ENCODE measurements around the gene AURKAIP1. TPM values are rescaled to one million over a fixed set of nuclear protein-coding genes. Genes with fewer than 3 reads are reported as not detected.

AURKAIP1 gene
- total RNA-seq, 2 experiments from 2014 or later: 89.5 to 117 TPM

DNA sequence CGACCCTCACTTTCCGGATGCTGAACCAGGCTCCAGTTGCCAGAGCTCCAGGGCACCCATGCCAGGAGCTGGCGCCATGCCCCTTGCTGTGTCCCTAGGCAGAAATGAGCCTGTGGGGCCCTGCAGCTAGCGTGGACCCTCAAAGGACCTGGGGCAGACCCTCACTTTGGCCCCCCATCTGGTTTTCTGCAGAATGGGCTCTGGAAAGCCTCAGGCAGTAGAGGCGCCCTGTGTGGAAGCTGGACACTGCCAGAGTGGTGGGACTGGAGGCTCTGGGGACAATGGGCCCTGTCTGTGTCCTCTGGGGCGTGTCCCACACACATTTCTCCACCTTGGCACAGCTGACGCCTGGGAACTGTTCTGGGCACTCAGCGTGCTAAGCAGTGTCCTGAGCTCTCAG, 6.3 kb upstream of the AURKAIP1 start:
- Mint-ChIP-seq H3K4me3 (no peak overlapping the region), H3K9me3 (ENCODE audit: low read depth) (no peaks in the 10 kb centered on the region), H3K27ac (no peak overlapping the region), H3K4me1 (no peaks in the 10 kb centered on the region), H3K27me3 (no peaks in the 10 kb centered on the region), H3K36me3 (ENCODE audit: low read depth) (peaks cover 7% of the 10 kb centered on the region)
- ATAC-seq (no peak), DNase-seq (no peak)
- intact Hi-C loops (cut with DNase I, micrococcal nuclease): no loop called here
- ChIA-PET CTCF (no interaction called here), POLR2A (no interaction called here)

DNA sequence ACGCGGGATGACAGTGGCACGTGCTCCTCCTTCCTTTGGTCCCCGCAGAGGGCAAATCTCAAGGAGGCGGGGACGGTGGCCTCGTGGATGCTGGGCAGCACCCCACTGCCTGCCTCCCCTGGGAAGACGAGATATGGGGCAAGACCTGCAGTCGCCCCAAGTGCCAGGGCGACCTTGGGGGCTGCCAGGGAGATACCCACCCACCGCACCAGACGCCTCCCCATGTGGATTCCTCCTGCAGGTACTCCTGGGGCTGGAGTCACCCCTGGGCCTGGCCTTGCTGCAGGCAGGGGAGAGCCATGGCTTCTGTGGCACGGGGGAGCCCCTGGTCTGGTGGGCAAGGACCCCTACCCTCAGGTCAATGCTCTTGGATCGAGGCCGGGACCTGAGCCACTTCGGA, 5.9 kb upstream of the AURKAIP1 start:
- Mint-ChIP-seq H3K36me3 (ENCODE audit: low read depth) (peaks cover 2% of the 10 kb centered on the region), H3K4me3 (no peak overlapping the region), H3K27me3 (no peaks in the 10 kb centered on the region), H3K4me1 (no peaks in the 10 kb centered on the region), H3K27ac (no peak overlapping the region), H3K9me3 (ENCODE audit: low read depth) (no peaks in the 10 kb centered on the region)
- POLR2A ChIA-PET: no interaction called here
- intact Hi-C loops (cut with DNase I, micrococcal nuclease): no loop called here
- CTCF ChIA-PET: no interaction called here
- ATAC-seq (no peak), DNase-seq (no peak)

DNA sequence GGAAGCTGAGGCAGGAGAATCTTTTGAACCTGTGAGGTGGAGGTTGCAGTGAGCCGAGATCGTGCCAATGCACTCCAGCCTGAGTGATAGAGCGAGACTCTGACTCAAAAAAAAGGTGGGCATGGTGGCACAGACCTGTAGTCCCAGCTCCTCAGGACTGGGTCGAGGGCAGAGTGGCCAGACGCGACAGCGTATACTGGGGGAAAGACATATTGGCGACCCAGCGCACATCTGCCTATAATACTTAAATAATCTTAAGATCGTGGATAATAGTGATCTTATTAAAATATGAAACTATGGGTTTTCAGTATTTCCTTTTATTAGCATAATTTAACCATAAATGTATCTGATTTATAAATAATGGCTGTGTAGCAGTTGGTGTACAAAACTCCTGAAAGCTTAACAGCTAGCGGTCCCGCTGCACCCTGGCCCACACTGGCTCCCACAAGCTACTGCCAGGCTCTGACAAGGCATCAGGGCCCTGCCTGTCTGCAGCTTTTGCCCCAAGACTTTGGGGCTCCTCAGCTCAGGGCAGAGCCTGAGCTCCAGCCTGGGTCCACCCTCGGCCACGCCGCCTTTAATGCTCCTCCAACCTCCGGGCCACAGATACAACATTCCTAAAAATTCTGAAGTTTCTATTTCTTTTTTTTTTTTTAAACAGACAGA, 2.7 kb upstream of the AURKAIP1 start:
- Mint-ChIP-seq H3K9me3 (ENCODE audit: low read depth) (no peaks in the 10 kb centered on the region), H3K27me3 (no peaks in the 10 kb centered on the region), H3K27ac (no peak overlapping the region), H3K4me3 (no peak overlapping the region), H3K4me1 (peaks cover 11% of the 10 kb centered on the region), H3K36me3 (ENCODE audit: low read depth) (peaks cover 9% of the 10 kb centered on the region)
- intact Hi-C loops (cut with DNase I, micrococcal nuclease): no loop called here
- ATAC-seq (no peak), DNase-seq (no peak)
- POLR2A ChIA-PET: interaction anchor here (0.7 to 1.0 kb wide), 3 partner anchors 21 to 510 kb away, joined by 3 to 7 read pairs (median 3); partner anchors contain the start of gene CCNL2
- CTCF ChIA-PET: interaction anchor here (0.7 kb wide), 1 partner anchor 244 kb away, joined by 3 read pairs; no protein-coding TSS in a partner anchor

DNA sequence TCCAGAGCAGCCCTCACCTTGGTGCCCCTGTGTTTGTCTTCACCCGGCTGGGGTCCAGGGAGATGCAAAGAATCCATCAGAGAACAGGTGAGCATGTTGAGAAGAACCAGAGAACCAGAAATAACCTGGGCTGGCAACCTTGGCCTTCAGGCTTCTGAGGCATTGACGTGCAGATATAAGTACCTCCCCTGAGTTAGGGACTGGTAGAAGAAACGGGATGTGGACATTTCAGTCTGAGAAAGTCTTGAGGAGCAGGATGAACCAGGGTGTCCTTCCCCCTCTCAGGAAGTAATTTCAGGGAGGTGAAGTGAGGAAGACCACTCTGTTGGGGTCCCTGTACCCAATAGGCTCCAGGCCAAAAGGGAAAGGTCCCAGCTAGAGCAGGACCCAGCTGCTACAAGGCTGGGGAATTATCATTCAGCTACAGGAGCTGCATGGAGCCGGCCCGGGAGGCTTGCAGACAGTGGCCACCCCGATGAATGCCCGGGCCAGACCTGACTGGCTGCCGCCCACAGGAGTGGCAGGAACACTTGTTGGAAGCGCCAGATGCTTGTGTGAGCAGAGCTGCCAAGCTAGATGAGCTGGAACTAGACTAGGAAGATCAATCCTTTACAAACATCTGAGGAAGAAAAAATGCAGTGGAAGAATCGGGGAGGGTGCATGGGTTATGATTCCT, 1.7 kb upstream of the AURKAIP1 start:
- ChIA-PET POLR2A (interaction anchor here (0.6 to 1.0 kb wide), 2 partner anchors 22 to 54 kb away, joined by 3 read pairs; partner anchors contain the start of gene CCNL2), CTCF (interaction anchor here (1.3 to 2.2 kb wide), 3 partner anchors 13 to 128 kb away, joined by 3 to 9 read pairs (median 3); no protein-coding TSS in a partner anchor)
- Mint-ChIP-seq H3K36me3 (ENCODE audit: low read depth) (peaks cover 9% of the 10 kb centered on the region), H3K4me1 (peaks cover 16% of the 10 kb centered on the region), H3K9me3 (ENCODE audit: low read depth) (no peaks in the 10 kb centered on the region), H3K4me3 (peak overlapping the region; percentile 87), H3K27ac (no peak overlapping the region), H3K27me3 (no peaks in the 10 kb centered on the region)
- intact Hi-C loops (cut with DNase I, micrococcal nuclease): no loop called here
- DNase-seq: no peak
- ATAC-seq: no peak

DNA sequence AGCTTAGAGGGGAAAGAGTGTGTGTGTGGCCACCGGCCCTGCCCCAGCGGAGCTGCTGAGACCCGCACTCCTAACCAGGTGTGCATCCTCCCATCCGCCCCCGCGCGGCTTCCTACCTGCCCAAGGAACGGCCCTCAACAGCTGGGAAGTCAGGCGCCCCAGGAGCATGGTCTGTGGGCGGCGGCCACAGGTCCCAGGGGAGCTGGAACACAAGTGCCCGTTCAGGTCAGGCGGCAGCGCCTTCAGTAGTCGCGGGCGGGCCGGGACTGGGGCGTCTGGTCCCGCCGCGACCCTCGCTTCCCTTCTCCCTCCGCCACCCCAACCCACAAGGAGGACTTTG, 448 bp downstream of the AURKAIP1 start:
- Mint-ChIP-seq H3K27me3 (no peaks in the 10 kb centered on the region), H3K4me3 (peak overlapping the region; percentile 87), H3K4me1 (peaks cover 27% of the 10 kb centered on the region), H3K9me3 (ENCODE audit: low read depth) (no peaks in the 10 kb centered on the region), H3K36me3 (ENCODE audit: low read depth) (peaks cover 9% of the 10 kb centered on the region), H3K27ac (peak overlapping the region; percentile 37)
- DNase-seq (peak; percentile 47), ATAC-seq (no peak)
- ChIA-PET POLR2A (interaction anchor here (0.6 to 1.2 kb wide), 5 partner anchors 23 to 196 kb away, joined by 3 to 9 read pairs (median 4); partner anchors contain the start of gene MRPL20), CTCF (interaction anchor here (0.5 to 2.2 kb wide), 7 partner anchors 18 to 1211 kb away, joined by 3 to 9 read pairs (median 3); no protein-coding TSS in a partner anchor)
- intact Hi-C loops (cut with DNase I, micrococcal nuclease): loop anchor here (2.0 kb wide), 3 partner anchors 50 to 284 kb away; partner anchors contain the start of genes CDK11B (in 1 of the 2), CPTP (in 1 of the 2), INTS11 (in 1 of the 2) and PUSL1 (in 1 of the 2)

DNA sequence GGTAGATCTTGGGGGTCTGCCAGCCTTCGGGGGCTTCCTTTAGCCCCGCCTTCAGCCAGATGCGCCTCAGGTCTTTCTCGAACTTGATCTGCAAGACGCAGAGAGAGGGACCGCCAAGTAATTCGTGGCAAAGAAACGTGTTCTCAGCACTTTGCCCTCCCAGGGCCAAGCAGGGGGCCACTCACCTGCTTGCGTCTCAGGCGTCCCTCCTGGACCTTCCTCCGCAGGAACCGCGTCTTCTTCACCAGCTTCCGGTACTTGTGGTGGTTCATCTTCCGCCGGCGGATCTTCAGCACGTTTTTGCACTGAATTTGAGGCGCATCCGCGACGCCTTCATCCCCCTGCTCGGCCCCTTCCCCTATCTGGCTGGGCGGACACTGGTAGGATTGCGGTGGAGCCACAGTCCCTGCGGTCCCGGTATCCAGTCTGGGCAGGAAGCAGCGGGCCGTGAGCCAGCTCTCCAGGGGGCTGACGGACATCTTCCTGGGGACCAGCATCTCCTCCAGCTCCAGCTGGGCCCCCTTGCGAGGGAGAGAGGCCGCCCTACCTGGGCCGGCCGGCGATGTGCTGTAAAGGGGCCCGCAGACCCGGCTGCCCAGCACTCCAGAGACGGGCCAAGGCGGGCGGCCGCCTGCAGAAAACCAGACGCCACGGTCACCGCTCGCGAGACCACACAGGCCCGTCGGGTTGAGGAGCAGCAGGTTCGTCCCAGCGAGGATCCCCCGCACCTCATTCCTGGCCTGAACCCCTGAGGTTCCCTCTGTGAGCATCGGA, 1.0 kb downstream of the AURKAIP1 start:
- DNase-seq (no peak), ATAC-seq (no peak)
- H3K4me3 Mint-ChIP-seq: peak overlapping the region; percentile 87
- H3K27me3 Mint-ChIP-seq: no peaks in the 10 kb centered on the region
- ChIA-PET POLR2A (no interaction called here), CTCF (interaction anchor here (0.5 to 2.2 kb wide), 5 partner anchors 63 to 1212 kb away, joined by 3 to 9 read pairs (median 3); no protein-coding TSS in a partner anchor)
- peak overlapping the region; percentile 37 for H3K27ac Mint-ChIP-seq
- intact Hi-C loops (cut with DNase I, micrococcal nuclease): loop anchor here (2.0 kb wide), 3 partner anchors 49 to 285 kb away; partner anchors contain the start of genes CDK11B (in 1 of the 2), CPTP (in 1 of the 2), INTS11 (in 1 of the 2) and PUSL1 (in 1 of the 2)
- H3K36me3 Mint-ChIP-seq (ENCODE audit: low read depth): peaks cover 9% of the 10 kb centered on the region
- peaks cover 27% of the 10 kb centered on the region for H3K4me1 Mint-ChIP-seq
- no peaks in the 10 kb centered on the region for H3K9me3 Mint-ChIP-seq (ENCODE audit: low read depth)

DNA sequence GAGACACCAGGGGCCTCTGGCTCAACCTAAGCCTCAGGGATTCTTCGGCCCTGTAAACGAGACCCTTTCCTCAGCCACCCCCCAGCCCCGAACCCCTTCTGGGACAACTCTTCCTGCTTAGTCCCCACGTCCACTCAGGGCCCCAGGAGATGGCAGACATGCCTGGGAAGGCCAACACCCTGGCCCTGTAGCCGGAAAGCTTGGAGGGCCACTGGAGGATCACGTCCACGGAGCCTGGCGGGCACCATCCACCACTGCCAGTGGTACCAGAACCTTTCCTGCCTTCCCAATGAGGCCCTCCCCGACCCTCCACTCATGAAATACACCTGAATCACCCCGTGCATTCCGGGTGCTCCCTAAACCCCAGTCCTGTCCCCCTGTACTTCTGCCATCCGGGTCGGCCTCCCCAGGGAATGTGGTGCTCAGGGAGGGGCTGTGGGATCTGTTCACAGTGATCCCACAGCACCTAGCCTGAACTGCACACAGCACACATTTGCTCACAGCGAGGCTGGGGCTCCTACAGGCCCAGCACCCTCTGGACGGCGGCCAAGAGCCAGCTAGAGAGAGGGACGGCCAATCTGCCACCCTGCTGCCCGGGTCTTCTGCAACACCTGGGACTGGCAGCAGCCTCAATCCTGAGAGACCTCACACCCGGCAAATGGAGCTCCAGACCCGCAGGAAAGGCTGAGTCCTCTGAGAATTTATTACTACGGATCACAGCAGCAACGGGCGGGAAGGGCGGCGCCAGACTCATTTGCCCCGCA, 1.8 kb downstream of the AURKAIP1 start:
- DNase-seq: no peak

DNA sequence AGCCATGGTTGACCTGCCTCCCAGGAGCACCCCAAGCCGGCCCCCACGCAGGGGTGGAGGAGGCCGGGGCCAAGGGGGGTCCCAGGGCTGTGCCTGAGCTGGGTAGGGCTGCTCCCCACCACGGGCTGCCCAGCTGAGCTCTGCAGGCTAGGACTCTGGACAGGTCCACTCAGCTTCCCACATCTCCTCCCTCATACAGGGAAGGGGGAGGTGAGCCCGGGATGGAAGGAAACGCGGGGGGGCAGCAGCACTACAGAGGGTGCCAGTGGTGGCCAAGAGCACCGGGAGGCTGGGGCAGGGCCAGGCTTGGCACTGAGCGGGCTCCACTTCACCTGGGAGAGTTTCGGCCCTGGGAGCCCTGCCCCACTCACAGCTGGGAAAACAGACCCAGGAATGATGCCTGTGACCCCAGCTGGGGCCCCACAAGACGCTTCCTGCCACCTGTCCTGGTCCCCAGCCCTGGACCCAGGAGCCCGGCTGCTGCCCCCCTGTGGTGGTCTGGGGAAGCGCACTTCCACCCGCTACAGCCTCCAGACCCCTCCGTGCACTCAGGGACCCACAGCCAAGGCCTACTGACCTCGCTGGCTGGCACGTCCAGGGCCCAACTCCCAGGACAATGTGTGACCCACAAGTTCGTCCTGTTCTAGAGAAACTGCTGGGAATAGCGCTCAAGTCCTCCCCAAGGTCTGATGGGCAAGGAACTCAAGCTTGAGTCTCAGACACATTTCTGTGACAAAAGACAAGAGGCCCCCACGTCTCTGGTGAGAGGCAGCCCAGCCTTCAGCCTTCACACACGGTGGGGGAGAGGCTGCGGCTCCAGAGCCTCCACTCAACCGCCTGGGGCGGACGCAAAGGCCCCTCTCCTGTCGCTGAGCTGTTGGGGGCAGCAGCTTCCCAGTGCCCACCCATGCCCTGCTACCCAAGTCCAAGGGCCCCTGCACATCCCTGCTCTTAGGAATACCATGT, 3.0 kb downstream of the AURKAIP1 start:
- ChIA-PET POLR2A (no interaction called here), CTCF (interaction anchor here (0.7 to 1.9 kb wide), 10 partner anchors 9 to 1488 kb away, joined by 3 to 11 read pairs (median 4); no protein-coding TSS in a partner anchor)
- intact Hi-C loops (cut with DNase I, micrococcal nuclease): no loop called here
- Mint-ChIP-seq H3K9me3 (ENCODE audit: low read depth) (no peaks in the 10 kb centered on the region), H3K27me3 (no peaks in the 10 kb centered on the region), H3K4me1 (peaks cover 27% of the 10 kb centered on the region), H3K4me3 (peak overlapping the region; percentile 28), H3K27ac (no peak overlapping the region), H3K36me3 (ENCODE audit: low read depth) (peaks cover 9% of the 10 kb centered on the region)
- DNase-seq (peak; percentile 89), ATAC-seq (peak; percentile 39)

More for the DNA sequence above, 1.8 kb downstream of the AURKAIP1 start:
- ATAC-seq: no peak
- Mint-ChIP-seq H3K9me3 (ENCODE audit: low read depth) (no peaks in the 10 kb centered on the region), H3K36me3 (ENCODE audit: low read depth) (peaks cover 9% of the 10 kb centered on the region), H3K27ac (peak overlapping the region; percentile 4), H3K27me3 (no peaks in the 10 kb centered on the region), H3K4me3 (peak overlapping the region; percentile 87), H3K4me1 (peaks cover 27% of the 10 kb centered on the region)
- POLR2A ChIA-PET: no interaction called here
- intact Hi-C loops (cut with DNase I, micrococcal nuclease): no loop called here
- CTCF ChIA-PET: interaction anchor here (1.0 to 1.9 kb wide), 2 partner anchors 10 to 35 kb away, joined by 4 to 11 read pairs; no protein-coding TSS in a partner anchor

DNA sequence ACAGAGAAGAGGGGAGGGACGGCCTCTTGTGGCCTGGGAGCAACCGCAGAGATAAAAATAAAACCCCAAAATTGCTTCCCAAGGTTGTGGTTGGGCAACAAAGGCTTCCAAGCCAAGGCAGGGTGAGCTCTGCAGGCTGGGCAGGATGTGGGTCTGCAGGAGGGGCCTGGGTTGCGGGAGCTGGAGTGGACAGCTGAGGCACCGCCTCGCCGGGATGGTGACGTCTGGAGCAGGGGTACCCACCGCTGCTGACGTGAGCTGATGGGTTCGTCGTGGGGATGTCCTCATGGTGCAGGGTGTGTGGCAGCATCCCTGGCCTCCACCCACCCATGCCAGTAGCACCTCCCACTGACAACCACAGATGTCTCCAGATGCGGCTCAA, 3.7 kb downstream of the AURKAIP1 start:
- no peak overlapping the region for H3K4me3 Mint-ChIP-seq
- DNase-seq (peak; percentile 54), ATAC-seq (no peak)
- POLR2A ChIA-PET: interaction anchor here (0.6 kb wide), 2 partner anchors 31 to 128 kb away, joined by 3 to 4 read pairs; no protein-coding TSS in a partner anchor
- H3K27me3 Mint-ChIP-seq: no peaks in the 10 kb centered on the region
- H3K36me3 Mint-ChIP-seq (ENCODE audit: low read depth): peaks cover 9% of the 10 kb centered on the region
- no peaks in the 10 kb centered on the region for H3K9me3 Mint-ChIP-seq (ENCODE audit: low read depth)
- no peak overlapping the region for H3K27ac Mint-ChIP-seq
- CTCF ChIA-PET: interaction anchor here (0.6 to 1.9 kb wide), 10 partner anchors 8 to 1489 kb away, joined by 3 to 11 read pairs (median 4); no protein-coding TSS in a partner anchor
- intact Hi-C loops (cut with DNase I, micrococcal nuclease): no loop called here
- peaks cover 27% of the 10 kb centered on the region for H3K4me1 Mint-ChIP-seq
